PFSK-1 (cell line): ENCODE measurements around the gene DNAJB8.

Experiments
- FOXP2 ChIP-seq: optimal IDR thresholded peaks from 2 replicates; pipeline ENCODE3; 2011; ENCODE audit warnings: borderline replicate concordance, control low read depth, inconsistent platforms; ENCODE audit not compliant: insufficient read depth; ENCODE audit errors: extremely low read length, extremely low read depth
- POLR2AphosphoS5 ChIP-seq: IDR thresholded peaks from 2 replicates; pipeline ENCODE4 v1.6.1; 2012; ENCODE audit warnings: low read depth, mild to moderate bottlenecking, control low read depth, low read length, moderate library complexity
- REST ChIP-seq, 2 experiments: IDR thresholded peaks; 2 replicates each; pipeline versions ENCODE4 v1.6.1 to v1.8.0; 2011 to 2012; ENCODE audit warnings: low read depth in 2 of 2, low read length in 2 of 2, control low read depth in 1 of 2, inconsistent platforms in 1 of 2, mild to moderate bottlenecking in 1 of 2, moderate library complexity in 1 of 2; ENCODE audit not compliant: insufficient read depth in 1 of 2
- SIN3A ChIP-seq: IDR thresholded peaks from 2 replicates; pipeline ENCODE4 v1.6.1; 2012; ENCODE audit warnings: mild to moderate bottlenecking, low read length, moderate library complexity, borderline replicate concordance; ENCODE audit not compliant: insufficient read depth
- TAF1 ChIP-seq: IDR thresholded peaks from 2 replicates; pipeline ENCODE4 v1.6.1; 2012; ENCODE audit warnings: low read length, control low read depth, borderline replicate concordance; ENCODE audit not compliant: insufficient read depth

Gene DNAJB8

GRCh38 chr3:128464188-128464587, 2.5 kb downstream of the DNAJB8 start:
- TF ChIP-seq TAF1 (no peak), SIN3A (no peak), REST (IDR thresholded peaks at IDR 0.05; ENCODE audit: insufficient read depth in 1 of 2, low read depth in 2 of 2, low read length in 2 of 2) (no peak), FOXP2 (no peak), POLR2AphosphoS5 (no peak)

GRCh38 chr3:128463771-128464170, 2.9 kb downstream of the DNAJB8 start:
- no peak for TF ChIP-seq REST (IDR thresholded peaks at IDR 0.05; ENCODE audit: insufficient read depth in 1 of 2, low read depth in 2 of 2, low read length in 2 of 2)
- TF ChIP-seq SIN3A = no peak

- TF ChIP-seq SIN3A (no peak), TAF1 (no peak), POLR2AphosphoS5 (no peak)
Measured at GRCh38 chr3:128463354-128463753, 3.3 kb downstream of the DNAJB8 start.

DNA sequence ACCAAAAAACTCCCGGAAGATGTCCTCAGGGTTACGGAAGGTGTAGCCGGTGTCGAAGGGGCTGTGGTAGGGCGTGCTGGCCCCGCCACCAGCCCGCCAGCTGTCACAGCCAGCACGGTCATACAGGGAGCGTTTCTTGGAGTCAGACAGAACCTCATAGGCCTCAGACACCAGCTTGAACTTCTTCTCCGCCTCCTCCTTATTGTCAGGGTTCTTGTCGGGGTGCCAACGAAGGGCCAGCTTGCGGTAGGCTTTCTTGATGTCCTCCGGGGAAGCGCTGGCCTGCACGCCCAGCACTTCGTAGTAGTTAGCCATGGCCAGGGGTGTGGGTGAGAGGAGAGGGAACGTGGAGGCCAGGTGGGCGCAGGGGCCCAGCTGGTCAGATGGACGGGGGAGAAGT, 3.8 kb downstream of the DNAJB8 start:
- no peak for TF ChIP-seq SIN3A

DNA sequence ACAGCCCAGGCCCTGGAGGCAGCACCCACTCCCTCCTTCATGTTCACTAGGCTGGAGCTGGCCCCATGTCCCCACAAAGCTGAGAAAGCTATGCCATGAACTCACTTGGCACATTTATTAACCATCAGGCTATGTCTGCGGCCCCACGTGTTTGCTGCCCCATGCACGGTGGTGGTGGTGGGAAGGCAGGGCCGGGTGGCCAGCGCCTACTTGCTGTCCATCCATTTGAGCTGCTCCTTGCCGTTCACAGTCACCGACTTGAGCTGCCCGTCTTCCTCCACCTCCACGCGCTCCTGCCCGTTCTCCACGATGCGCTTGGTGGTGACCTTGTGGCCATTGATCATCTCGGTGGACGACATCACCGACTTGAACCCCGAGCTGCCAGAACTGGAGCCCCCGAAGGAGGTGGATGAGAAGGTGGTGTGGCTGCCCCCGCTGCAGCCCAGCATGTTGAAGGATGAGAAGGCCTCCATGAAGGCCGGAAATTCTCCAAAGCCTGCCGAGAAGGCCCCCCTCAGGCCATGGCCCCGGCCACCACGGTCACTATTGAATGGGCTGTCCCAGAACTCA, 4.3 kb downstream of the DNAJB8 start:
- TF ChIP-seq TAF1 (no peak), SIN3A (no peak), REST (IDR thresholded peaks at IDR 0.05; ENCODE audit: insufficient read depth in 1 of 2, low read depth in 2 of 2, low read length in 2 of 2) (no peak), FOXP2 (no peak), POLR2AphosphoS5 (no peak)

GRCh38 chr3:128461731-128462130, 5.0 kb downstream of the DNAJB8 start:
- TF ChIP-seq TAF1 = no peak
- no peak for TF ChIP-seq FOXP2
- TF ChIP-seq SIN3A = no peak
- TF ChIP-seq REST (IDR thresholded peaks at IDR 0.05; ENCODE audit: insufficient read depth in 1 of 2, low read depth in 2 of 2, low read length in 2 of 2) = no peak
- no peak for TF ChIP-seq POLR2AphosphoS5
